SH-SY5Y (cell line): ENCODE measurements around the gene CELSR1.

Experiments used
- GATA2 ChIP-seq: IDR thresholded peaks from 2 replicates; pipeline ENCODE4 v1.6.1; 2011; ENCODE audit warnings: mild to moderate bottlenecking, low read depth, low read length
- GATA3 ChIP-seq: IDR thresholded peaks from 2 replicates; pipeline ENCODE4 v1.6.1; 2011; ENCODE audit warnings: low read depth, mild to moderate bottlenecking, low read length, moderate library complexity

DNA sequence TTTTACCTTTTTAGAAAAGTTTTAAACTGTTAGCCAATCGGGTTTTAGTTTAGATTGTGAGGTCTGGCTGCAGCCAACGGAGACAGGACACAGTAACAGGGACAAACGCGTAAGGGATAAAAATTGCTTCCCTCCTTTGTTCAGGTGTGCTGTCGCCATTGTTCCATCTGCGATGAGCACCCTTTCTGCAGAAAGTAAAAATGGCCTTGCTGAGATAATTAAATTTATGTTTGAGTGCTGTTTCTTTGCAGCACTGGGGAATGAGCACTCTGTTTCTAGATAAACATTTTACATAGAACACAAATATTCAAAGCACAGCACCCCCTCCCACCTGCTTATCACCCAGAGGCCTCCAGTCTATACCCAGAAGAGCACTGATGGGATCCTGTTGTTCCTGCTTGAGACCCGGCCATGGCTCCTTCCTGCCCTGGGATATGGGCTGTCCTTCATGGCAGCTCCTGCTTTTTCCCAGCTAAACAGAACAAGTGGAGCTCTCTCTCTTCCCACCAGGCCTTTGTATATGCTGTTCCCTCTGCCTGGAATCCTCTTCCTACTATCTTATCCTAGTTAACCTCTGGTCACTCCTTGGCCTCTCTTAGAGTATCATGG, 34.3 kb upstream of the CELSR1 start:
- no peak for TF ChIP-seq GATA2
- no peak for TF ChIP-seq GATA3
